ENCODE results near the gene ECT2L. TPM values are rescaled to one million over a fixed set of nuclear protein-coding genes. Genes with fewer than 3 reads are reported as not detected.

The ECT2L gene
- total and polyA plus RNA-seq, 2 of the 13 experiments (the other 11 are each of a cell fraction or from before 2014, with no cell fraction given), result 0.12 TPM; not detected in 1

- TF ChIP-seq, protein P1, sequence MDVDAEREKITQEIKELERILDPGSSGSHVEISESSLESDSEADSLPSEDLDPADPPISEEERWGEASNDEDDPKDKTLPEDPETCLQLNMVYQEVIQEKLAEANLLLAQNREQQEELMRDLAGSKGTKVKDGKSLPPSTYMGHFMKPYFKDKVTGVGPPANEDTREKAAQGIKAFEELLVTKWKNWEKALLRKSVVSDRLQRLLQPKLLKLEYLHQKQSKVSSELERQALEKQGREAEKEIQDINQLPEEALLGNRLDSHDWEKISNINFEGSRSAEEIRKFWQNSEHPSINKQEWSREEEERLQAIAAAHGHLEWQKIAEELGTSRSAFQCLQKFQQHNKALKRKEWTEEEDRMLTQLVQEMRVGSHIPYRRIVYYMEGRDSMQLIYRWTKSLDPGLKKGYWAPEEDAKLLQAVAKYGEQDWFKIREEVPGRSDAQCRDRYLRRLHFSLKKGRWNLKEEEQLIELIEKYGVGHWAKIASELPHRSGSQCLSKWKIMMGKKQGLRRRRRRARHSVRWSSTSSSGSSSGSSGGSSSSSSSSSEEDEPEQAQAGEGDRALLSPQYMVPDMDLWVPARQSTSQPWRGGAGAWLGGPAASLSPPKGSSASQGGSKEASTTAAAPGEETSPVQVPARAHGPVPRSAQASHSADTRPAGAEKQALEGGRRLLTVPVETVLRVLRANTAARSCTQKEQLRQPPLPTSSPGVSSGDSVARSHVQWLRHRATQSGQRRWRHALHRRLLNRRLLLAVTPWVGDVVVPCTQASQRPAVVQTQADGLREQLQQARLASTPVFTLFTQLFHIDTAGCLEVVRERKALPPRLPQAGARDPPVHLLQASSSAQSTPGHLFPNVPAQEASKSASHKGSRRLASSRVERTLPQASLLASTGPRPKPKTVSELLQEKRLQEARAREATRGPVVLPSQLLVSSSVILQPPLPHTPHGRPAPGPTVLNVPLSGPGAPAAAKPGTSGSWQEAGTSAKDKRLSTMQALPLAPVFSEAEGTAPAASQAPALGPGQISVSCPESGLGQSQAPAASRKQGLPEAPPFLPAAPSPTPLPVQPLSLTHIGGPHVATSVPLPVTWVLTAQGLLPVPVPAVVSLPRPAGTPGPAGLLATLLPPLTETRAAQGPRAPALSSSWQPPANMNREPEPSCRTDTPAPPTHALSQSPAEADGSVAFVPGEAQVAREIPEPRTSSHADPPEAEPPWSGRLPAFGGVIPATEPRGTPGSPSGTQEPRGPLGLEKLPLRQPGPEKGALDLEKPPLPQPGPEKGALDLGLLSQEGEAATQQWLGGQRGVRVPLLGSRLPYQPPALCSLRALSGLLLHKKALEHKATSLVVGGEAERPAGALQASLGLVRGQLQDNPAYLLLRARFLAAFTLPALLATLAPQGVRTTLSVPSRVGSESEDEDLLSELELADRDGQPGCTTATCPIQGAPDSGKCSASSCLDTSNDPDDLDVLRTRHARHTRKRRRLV (CRISPR knock-in tag; IDR thresholded peaks at IDR 0.05), result no peak
- TF ChIP-seq XBP1 (CRISPR knock-in tag; IDR thresholded peaks at IDR 0.05), result peak; percentile 71; the same call in 1 of the 2 replicates
- TF ChIP-seq ZNF530 (CRISPR knock-in tag; IDR thresholded peaks at IDR 0.05; ENCODE audit: low read depth), result no peak
- peak; percentile 40; the same call in 1 of the 2 replicates for TF ChIP-seq UBTF (CRISPR knock-in tag; IDR thresholded peaks at IDR 0.05)
- 0 out of 2 replicates have a peak, but pooled peaks have one; percentile 5 for TF ChIP-seq TOE1 (CRISPR knock-in tag; IDR thresholded peaks at IDR 0.05)
- TF ChIP-seq ZFX (CRISPR knock-in tag; IDR thresholded peaks at IDR 0.05; ENCODE audit: low read depth), result peak; percentile 69
- no peak for TF ChIP-seq SRSF1 (optimal IDR thresholded peaks at IDR 0.05; ENCODE audit: low read depth, low read length)
- TF ChIP-seq TCF7L2 (IDR thresholded peaks at IDR 0.05; ENCODE audit: low read depth, low read length), result no peak
- TF ChIP-seq ZNF337 (CRISPR knock-in tag; IDR thresholded peaks at IDR 0.05; ENCODE audit: borderline replicate concordance, low read depth), result peak; percentile 88; the same call in 1 of the 2 replicates
- no peak for TF ChIP-seq THYN1 (CRISPR knock-in tag; IDR thresholded peaks at IDR 0.05; ENCODE audit: borderline replicate concordance, low read depth)
- no peak for TF ChIP-seq PPARG (CRISPR knock-in tag; conservative IDR thresholded peaks at IDR 0.05)
- TF ChIP-seq MIER2 (CRISPR knock-in tag; IDR thresholded peaks at IDR 0.05), result no peak
- 0 out of 2 replicates have a peak, but pooled peaks have one; percentile 42 for TF ChIP-seq NKX3-1 (CRISPR knock-in tag; IDR thresholded peaks at IDR 0.05)
- TF ChIP-seq ZSCAN12 (CRISPR knock-in tag; IDR thresholded peaks at IDR 0.05), result no peak
- 0 out of 2 replicates have a peak, but pooled peaks have one; percentile 61 for TF ChIP-seq ZNF232 (CRISPR knock-in tag; IDR thresholded peaks at IDR 0.05; ENCODE audit: borderline replicate concordance)
- peak; percentile 92 for TF ChIP-seq ZNF883 (CRISPR knock-in tag; IDR thresholded peaks at IDR 0.05; ENCODE audit: not compliant biosample characterization)
- TF ChIP-seq, protein P2, sequence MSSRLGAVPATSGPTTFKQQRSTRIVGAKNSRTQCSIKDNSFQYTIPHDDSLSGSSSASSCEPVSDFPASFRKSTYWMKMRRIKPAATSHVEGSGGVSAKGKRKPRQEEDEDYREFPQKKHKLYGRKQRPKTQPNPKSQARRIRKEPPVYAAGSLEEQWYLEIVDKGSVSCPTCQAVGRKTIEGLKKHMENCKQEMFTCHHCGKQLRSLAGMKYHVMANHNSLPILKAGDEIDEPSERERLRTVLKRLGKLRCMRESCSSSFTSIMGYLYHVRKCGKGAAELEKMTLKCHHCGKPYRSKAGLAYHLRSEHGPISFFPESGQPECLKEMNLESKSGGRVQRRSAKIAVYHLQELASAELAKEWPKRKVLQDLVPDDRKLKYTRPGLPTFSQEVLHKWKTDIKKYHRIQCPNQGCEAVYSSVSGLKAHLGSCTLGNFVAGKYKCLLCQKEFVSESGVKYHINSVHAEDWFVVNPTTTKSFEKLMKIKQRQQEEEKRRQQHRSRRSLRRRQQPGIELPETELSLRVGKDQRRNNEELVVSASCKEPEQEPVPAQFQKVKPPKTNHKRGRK (CRISPR knock-in tag; IDR thresholded peaks at IDR 0.05), result no peak
- no peak for TF ChIP-seq ZNF234 (CRISPR knock-in tag; conservative IDR thresholded peaks at IDR 0.05)
- no peak for TF ChIP-seq CCAR2 (optimal IDR thresholded peaks at IDR 0.05; ENCODE audit: low read depth, low read length)
- peak; percentile 46 for TF ChIP-seq ISL2 (CRISPR knock-in tag; IDR thresholded peaks at IDR 0.05)
These were observed 22.5 kb upstream of the ECT2L start, which contains the start of gene CCDC28A (continued) for GRCh38 chr6:138773177-138774091.
